NCI-H524 (cell line): Measurements from ENCODE around the gene SEC14L1.

ENCODE experiments used
- DNase-seq, 2 experiments: peaks; one replicate each; lab custom pipeline; 2025; lab: John Stamatoyannopoulos, UW

SEC14L1 gene

DNA sequence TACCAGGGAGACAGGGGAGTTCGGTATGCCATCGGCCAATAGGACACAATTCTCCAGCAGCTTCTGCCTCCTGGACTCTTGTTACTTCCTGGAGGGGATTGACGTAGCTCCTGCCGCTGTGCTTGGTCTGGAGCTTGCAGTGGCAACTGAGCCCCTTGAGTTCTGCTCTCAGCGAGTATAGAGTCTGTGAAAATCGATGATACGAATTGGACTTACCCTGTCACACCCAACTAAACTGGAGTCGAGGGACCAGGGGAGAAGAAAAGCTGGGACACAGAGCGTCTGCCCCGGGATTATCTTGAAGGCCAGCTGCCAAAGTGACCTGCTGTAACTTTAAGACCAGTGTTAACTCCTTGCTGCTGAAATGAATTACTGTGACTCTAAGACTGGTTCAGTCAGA is 22.2 kb downstream of the SEC14L1 start:
- DNase-seq: peak in 1 of 2 experiments; percentile 54

GRCh38 chr17:77163511-77164280 is 22.9 kb downstream of the SEC14L1 start:
- no peak for DNase-seq

DNA sequence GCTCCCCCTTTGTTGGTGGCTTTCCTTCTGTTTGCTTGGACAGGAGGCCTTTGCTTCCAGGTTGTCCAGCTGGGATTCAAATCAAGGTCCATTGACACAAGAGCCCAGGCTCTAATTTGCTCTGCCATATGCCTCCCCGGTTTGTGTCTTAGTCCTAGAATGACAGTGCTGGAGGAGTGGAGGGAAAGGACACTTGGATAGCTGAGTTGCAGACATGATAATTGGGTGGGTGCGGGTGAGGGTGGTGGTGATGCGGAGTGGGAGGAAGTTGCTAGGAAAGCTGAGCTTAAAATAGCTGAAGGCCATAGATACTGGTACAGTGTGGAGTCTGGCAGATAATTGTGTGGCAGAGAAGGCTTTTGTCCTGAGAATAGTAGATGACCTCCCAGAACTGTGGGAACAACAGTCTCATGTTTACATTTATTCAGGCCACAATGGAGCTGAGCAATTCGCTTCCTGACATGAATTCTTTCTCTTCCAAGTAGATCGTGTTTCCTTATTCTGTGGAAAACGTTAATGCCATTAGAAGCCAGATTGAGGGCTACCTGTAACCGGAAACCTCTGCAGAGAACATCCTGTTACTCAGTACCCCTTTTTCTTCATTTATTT is 23.8 kb downstream of the SEC14L1 start:
- DNase-seq: peak in 1 of 2 experiments; percentile 49

DNA sequence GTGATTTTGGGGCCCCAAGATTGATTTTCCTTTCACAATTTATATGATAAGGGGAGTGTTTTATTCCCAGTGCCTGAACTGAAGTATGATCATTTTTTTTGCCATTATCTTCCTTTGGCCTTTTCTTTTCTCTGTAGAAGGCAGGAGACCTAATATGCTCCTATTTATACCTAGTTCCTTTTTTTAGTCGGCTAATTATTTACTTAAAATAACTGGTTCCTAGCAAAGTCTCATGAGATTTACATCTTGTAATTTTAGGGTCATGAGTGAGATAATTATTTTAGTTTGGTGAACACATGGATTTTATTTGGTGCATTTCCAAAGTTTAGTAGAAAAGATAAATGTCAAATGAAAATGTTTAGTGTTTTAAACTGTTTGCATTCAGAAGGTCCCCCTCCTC is 24.8 kb downstream of the SEC14L1 start:
- DNase-seq: no peak

- DNase-seq: no peak
Measured at GRCh38 chr17:77167472-77168306, 26.9 kb downstream of the SEC14L1 start.

DNA sequence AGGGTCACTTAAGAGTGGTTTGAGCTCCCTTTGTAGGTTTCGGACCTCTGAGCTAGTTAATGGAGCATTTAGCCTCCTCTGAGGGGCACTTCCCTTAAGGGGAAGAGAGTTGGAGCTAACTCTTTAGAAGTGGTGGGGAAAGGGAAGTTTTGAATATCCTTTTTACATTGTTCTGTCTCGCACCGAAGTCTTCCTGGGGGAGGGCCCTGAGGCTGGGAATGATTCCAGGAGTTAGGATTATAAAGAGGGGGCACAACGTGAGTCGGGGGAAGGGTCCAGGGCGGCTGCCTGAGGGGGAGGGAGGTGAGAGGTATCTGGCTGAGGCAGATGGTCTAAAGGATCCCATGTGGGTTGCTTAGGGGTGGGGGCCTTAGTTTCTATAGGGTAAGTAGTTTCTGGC is 32.3 kb downstream of the SEC14L1 start:
- DNase-seq: no peak

GRCh38 chr17:77174928-77175661 is 34.3 kb downstream of the SEC14L1 start:
- no peak for DNase-seq

DNA sequence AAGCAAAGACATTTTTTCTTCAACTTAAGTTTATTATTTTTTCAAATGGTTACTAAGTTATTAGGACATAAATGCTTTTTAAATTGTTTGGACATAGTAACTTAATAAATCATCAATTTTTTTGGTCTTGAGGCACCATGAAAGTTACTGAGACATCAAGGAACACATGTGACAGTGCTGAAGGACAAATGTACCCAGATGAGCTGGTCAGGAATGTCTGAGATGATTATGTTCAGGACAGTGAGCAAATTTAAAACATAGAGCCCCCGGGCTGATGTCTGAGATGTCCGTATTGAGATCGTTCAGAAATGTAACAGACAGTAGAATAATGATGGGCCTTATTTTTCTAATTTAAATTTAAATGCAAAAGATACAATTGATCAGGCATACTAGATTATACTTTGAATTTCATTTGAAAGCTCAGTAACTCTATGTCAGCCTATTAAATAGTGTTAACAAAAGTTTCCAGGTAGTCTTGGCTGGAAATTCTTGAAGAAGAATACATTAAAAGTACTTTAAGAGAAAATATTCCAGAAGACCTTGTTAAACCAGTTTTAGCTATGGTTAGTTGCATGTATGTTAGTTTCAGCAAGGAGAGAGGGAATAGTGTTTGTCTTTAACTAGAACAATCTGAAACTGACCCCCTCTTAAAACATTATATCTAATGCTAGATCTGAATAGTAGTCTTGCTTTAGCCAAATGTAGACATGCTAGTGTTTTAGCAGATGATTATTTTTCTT is 36.4 kb downstream of the SEC14L1 start:
- DNase-seq: no peak

- no peak for DNase-seq
Measured at GRCh38 chr17:77178050-77178449, 37.3 kb downstream of the SEC14L1 start.

DNA sequence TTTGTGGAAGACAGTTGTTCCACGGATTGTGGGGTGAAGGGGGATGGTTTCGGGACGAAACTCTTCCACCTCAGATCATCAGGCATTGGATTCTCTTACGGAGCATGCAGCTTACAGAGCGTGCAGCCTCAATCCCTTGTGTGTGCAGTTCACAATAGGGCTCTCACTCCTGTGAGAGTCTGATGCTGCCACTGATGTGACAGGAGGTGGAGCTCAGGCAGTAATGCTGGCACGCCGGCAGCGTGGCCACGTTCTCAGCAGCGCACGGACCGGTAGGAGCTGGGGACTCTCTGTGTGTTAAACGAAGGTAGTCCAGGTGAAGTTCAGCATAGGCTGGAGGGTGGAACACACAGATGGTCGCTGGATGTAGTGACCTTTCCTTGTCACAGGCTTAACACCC is 37.8 kb downstream of the SEC14L1 start:
- DNase-seq: no peak

- no peak for DNase-seq
Measured at GRCh38 chr17:77180503-77181357, 40.0 kb downstream of the SEC14L1 start.

- no peak for DNase-seq
Measured at GRCh38 chr17:77182205-77183172, 41.7 kb downstream of the SEC14L1 start.

DNA sequence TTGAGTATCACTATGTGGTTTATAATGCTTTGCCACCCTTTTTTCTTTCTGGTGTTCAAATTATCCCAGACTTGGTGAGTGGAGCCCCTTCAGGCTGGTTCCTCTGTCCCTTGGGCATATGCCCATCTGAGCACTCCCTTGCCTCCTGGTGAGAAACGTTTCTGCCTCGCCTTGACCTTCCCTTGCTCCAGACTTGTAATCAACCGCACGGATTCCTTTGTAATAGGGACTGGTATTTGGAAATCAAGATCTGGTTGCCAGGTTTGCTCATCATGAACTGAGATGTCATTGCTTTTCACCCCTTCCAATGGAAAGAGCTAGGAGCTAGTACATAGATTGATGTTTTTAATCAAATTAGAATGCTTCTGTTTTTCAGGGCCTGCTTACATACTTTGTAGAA is 43.7 kb downstream of the SEC14L1 start:
- DNase-seq: no peak

- DNase-seq: no peak
Measured at GRCh38 chr17:77185137-77185536, 44.4 kb downstream of the SEC14L1 start.

DNA sequence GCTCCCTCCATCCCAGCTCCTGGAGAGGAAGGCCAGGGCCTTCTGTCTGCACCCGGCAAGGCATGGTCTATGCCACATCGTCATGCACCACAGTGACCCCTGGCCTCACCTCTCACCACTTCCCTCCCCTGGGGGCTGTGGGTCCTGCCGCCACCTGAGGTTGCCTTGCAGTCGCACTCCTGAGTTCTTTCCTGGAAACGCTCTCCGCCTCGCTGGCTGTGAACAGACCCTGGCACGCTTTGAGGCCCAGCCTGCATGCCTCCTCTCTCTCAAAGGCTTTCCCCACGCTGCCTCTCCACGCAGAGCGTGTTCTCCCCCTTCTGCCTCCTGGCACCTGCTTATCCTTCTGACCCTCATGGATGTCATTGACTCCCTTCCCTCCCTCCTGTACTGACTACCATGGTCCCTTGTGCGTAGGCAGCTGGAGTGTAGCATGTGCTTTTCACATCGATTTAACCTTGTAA is 45.4 kb downstream of the SEC14L1 start:
- peak; percentile 15 to 31 for DNase-seq

- DNase-seq: no peak
Measured at GRCh38 chr17:77188084-77189066, 47.6 kb downstream of the SEC14L1 start.

- no peak for DNase-seq
Measured at GRCh38 chr17:77189148-77189547, 48.4 kb downstream of the SEC14L1 start.

GRCh38 chr17:77190576-77190975 is 49.8 kb downstream of the SEC14L1 start:
- no peak for DNase-seq
